ENCODE results near the gene USP8. TPM values are rescaled to one million over a fixed set of nuclear protein-coding genes. Genes with fewer than 3 reads are reported as not detected.

The USP8 gene
- polyA plus RNA-seq, 2 of the 4 experiments (the other 2 are of a cell fraction), result 53.1 to 108 TPM

GRCh38 chr15:50556642-50557371 lies 132.6 kb downstream of the USP8 start:
- FAIRE-seq (no peak), ATAC-seq (no peak), DNase-seq (ENCODE audit: low read depth in 1 of 2, low spot score in 1 of 2) (no peak)
- ChIA-PET CTCF (no interaction called here), POLR2A (no interaction called here)
- Histone ChIP-seq H3K4me1 (no peaks in the 10 kb centered on the region), H3K9me3 (no peaks in the 10 kb centered on the region), H3K27ac (no peak overlapping the region), H3K4me2 (no peak overlapping the region), H3K4me3 (no peak overlapping the region)
- TF ChIP-seq HDAC2 (IDR thresholded peaks at IDR 0.05) (no peak), ZC3H11A (IDR thresholded peaks at IDR 0.05) (no peak), ESRRA (IDR thresholded peaks at IDR 0.05; ENCODE audit: borderline replicate concordance, low read length) (no peak), SREBF2 (IDR thresholded peaks at IDR 0.05) (no peak), RCOR1 (IDR thresholded peaks at IDR 0.05; ENCODE audit: low read depth, low read length) (no peak), HEYL (CRISPR knock-in tag; IDR thresholded peaks at IDR 0.05) (no peak)
- WGBS (ENCODE audit: missing lambda C conversion rate), result 96% methylated on average over 2 of the region's 2 CpGs

- H3K9me3 ChIP-seq, result no peaks in the 10 kb centered on the region
- 95% methylated on average over 2 of the region's 2 CpGs for WGBS (ENCODE audit: missing lambda C conversion rate)
- ChIA-PET CTCF (no interaction called here), POLR2A (no interaction called here)
- FAIRE-seq (no peak), ATAC-seq (no peak), DNase-seq (ENCODE audit: low read depth in 1 of 2, low spot score in 1 of 2) (no peak)
- H3K4me2 ChIP-seq, result no peak overlapping the region
- H3K27ac ChIP-seq, result no peak overlapping the region
- TF ChIP-seq CEBPB (IDR thresholded peaks at IDR 0.05) (no peak), RARB (CRISPR knock-in tag; IDR thresholded peaks at IDR 0.05) (no peak), BCL3 (IDR thresholded peaks at IDR 0.05) (no peak), JUN (IDR thresholded peaks at IDR 0.05) (no peak), EP300 (IDR thresholded peaks at IDR 0.05) (no peak), EHF (CRISPR knock-in tag; IDR thresholded peaks at IDR 0.05) (no peak), PBX3 (IDR thresholded peaks at IDR 0.05) (no peak), ATOH8 (CRISPR knock-in tag; IDR thresholded peaks at IDR 0.05; ENCODE audit: low read depth) (no peak), CHD4 (IDR thresholded peaks at IDR 0.05; ENCODE audit: borderline replicate concordance) (no peak), HDAC2 (IDR thresholded peaks at IDR 0.05) (no peak), HOXA7 (CRISPR knock-in tag; IDR thresholded peaks at IDR 0.05) (no peak), RCOR1 (IDR thresholded peaks at IDR 0.05; ENCODE audit: low read depth, low read length) (no peak), RNF2 (IDR thresholded peaks at IDR 0.05; ENCODE audit: borderline replicate concordance, low read depth) (no peak), HOXB13 (CRISPR knock-in tag; IDR thresholded peaks at IDR 0.05; ENCODE audit: low read depth) (no peak), USF2 (IDR thresholded peaks at IDR 0.05) (no peak), FOSB (CRISPR knock-in tag; IDR thresholded peaks at IDR 0.05) (no peak), HMGXB4 (CRISPR knock-in tag; IDR thresholded peaks at IDR 0.05; ENCODE audit: borderline replicate concordance) (no peak), MAFK (IDR thresholded peaks at IDR 0.05; ENCODE audit: partially characterized antibody) (no peak), GATA3 (IDR thresholded peaks at IDR 0.05; ENCODE audit: borderline replicate concordance) (no peak), HEYL (CRISPR knock-in tag; IDR thresholded peaks at IDR 0.05) (no peak)
- H3K4me3 ChIP-seq, result no peak overlapping the region
- no peaks in the 10 kb centered on the region for H3K4me1 ChIP-seq
Measured at GRCh38 chr15:50558012-50558411, 133.8 kb downstream of the USP8 start.
